ENCODE data around the gene CRYBA4. TPM values are rescaled to one million over a fixed set of nuclear protein-coding genes. Genes with fewer than 3 reads are reported as not detected.

Gene CRYBA4
- total and polyA plus RNA-seq, 2 of the 13 experiments (the other 11 are each of a cell fraction or from before 2014, with no cell fraction given) = not detected

- TF ChIP-seq GFI1 (CRISPR knock-in tag; IDR thresholded peaks at IDR 0.05; ENCODE audit: borderline replicate concordance) (no peak), XRCC5 (optimal IDR thresholded peaks at IDR 0.05; ENCODE audit: low read length) (no peak), ZNF616 (CRISPR knock-in tag; IDR thresholded peaks at IDR 0.05; ENCODE audit: low read depth) (no peak), POLR2A (IDR thresholded peaks at IDR 0.05; ENCODE audit: insufficient read depth in 1 of 2, low read depth in 2 of 2, low read length in 2 of 2) (no peak), REPIN1 (CRISPR knock-in tag; IDR thresholded peaks at IDR 0.05; ENCODE audit: borderline replicate concordance, low read depth) (no peak), CBFB (CRISPR knock-in tag; IDR thresholded peaks at IDR 0.05) (no peak), ZNF747 (CRISPR knock-in tag; IDR thresholded peaks at IDR 0.05; ENCODE audit: borderline replicate concordance) (no peak), FOXA3 (CRISPR knock-in tag; IDR thresholded peaks at IDR 0.05) (no peak)
Observed at GRCh38 chr22:26648011-26648497, 26.3 kb downstream of the CRYBA4 start (continued).

DNA sequence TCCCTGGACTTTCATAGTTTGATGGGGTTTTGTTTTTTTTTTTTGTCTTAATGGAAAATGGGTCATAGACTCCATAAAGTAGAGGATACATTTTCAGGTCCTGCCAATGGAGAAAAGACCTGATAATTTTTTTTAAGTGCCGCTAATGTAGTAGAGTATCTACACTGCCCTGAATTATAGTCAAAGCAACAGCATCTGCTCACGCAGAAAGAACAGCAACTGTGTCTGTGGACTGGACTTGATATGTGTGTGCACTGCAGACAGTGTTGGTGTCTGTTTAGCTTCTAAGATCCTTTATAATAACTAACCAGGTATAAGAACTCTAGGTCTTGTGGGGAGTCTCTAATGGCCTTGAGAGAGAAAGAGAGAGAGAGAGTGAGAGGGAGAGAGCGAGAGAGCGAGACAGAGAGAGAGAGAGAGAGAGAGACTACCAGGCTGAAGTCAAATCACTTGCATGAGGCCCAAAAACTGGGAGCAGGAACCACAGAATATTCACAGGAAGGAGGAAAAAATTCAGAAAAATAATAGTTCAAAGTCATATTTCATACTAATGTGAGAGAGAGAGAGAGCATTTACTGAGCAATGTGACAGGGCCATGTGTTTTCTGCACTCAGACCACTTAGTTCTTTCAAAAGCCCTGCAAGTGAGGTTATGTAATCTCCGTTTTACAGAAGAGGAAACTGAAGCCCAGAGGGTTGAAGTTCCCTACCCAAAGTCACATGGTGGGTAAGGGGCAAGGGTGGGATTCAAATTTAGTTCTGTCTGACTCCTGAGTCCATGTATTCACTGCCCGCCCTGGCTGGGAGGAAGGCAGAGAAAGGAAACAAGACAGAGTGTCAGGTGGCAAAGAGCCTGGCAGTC lies 27.0 kb downstream of the CRYBA4 start:
- Histone ChIP-seq H3K4me3 (replicated peaks in 1 of 3; ENCODE audit: insufficient read depth in 1 of 3, low read depth in 2 of 3, low read length in 3 of 3) (no peak overlapping the region), H3K4me1 (ENCODE audit: insufficient read depth, low read length) (peaks cover 9% of the 10 kb centered on the region), H4K20me1 (ENCODE audit: insufficient read depth, low read length) (no peaks in the 10 kb centered on the region; the same call in 1 of the 2 replicates), H3K27ac (ENCODE audit: extremely low read length, insufficient read depth, low read length) (no peak overlapping the region), H3K27me3 (ENCODE audit: control insufficient read depth in 1 of 2, insufficient read depth in 2 of 2, low read length in 2 of 2) (peaks cover 19 to 88% of the 10 kb centered on the region in 2 experiments), H3K9me3 (ENCODE audit: low read length) (no peaks in the 10 kb centered on the region), H3K4me2 (ENCODE audit: low read depth, low read length) (no peak overlapping the region), H3K9ac (ENCODE audit: insufficient read depth, low read depth, low read length) (no peak overlapping the region), H3K79me2 (ENCODE audit: insufficient read depth, low read length) (no peaks in the 10 kb centered on the region), H2AFZ (ENCODE audit: low read length) (no peak overlapping the region), H3K36me3 (replicated peaks in 1 of 2; ENCODE audit: control insufficient read depth in 1 of 2, insufficient read depth in 2 of 2, low read length in 2 of 2) (no peaks in the 10 kb centered on the region)
- TF ChIP-seq SOX5 (CRISPR knock-in tag; IDR thresholded peaks at IDR 0.05; ENCODE audit: borderline replicate concordance) (no peak), DMTF1 (CRISPR knock-in tag; IDR thresholded peaks at IDR 0.05) (no peak), ZFP37 (CRISPR knock-in tag; IDR thresholded peaks at IDR 0.05; ENCODE audit: borderline replicate concordance) (no peak), ZNF333 (CRISPR knock-in tag; IDR thresholded peaks at IDR 0.05; ENCODE audit: borderline replicate concordance) (no peak), ZNF616 (CRISPR knock-in tag; IDR thresholded peaks at IDR 0.05; ENCODE audit: low read depth) (no peak), DNMT3B (CRISPR knock-in tag; conservative IDR thresholded peaks at IDR 0.05) (no peak), ZNF841 (CRISPR knock-in tag; IDR thresholded peaks at IDR 0.05; ENCODE audit: borderline replicate concordance) (no peak), SIX1 (CRISPR knock-in tag; IDR thresholded peaks at IDR 0.05; ENCODE audit: borderline replicate concordance) (no peak), RNF2 (conservative IDR thresholded peaks at IDR 0.05; ENCODE audit: low read depth) (no peak), EZH2 (conservative IDR thresholded peaks at IDR 0.05; ENCODE audit: low read depth, low read length) (no peak)
- WGBS (ENCODE audit: low lambda C conversion rate) = 5% methylated on average over 6 of the region's 6 CpGs
- in situ Hi-C loops (cut with HindIII; ENCODE audit: extremely low pct_ligation_motif_present, low pct_unique_long_range_greater_than_20kb) (no loop called here), intact Hi-C loops (cut with micrococcal nuclease; ENCODE audit: unreplicated experiment) (no loop called here)
- FAIRE-seq (no peak), DNase-seq (ENCODE audit: low spot score) (no peak), ATAC-seq (no peak)
- ChIA-PET CTCF (ENCODE audit: low intra/inter-chr PET ratio, low total read pairs) (no interaction called here), POLR2A (no interaction called here)
- no TSS peak for BruUV-seq (replicated peaks)
